H9 (cell line): Measurements from ENCODE around the gene SCN2B. TPM values are rescaled to one million over a fixed set of nuclear protein-coding genes. Genes with fewer than 3 reads are reported as not detected.
A peak's percentile ranks its signal among the peaks of the same experiment; 100 is the strongest.

ENCODE experiments used
- DNase-seq: peaks from one replicate; pipeline ENCODE4 v3.0.0-alpha.2; 2017
- H2AFZ ChIP-seq: one replicate; pipeline ENCODE4 v1.6.1; 2013; ENCODE audit warnings: mild to moderate bottlenecking, low read length, control low read depth, moderate library complexity
- H2AK5ac ChIP-seq: 2 replicates; pipeline ENCODE4 v1.6.1; 2013; ENCODE audit warnings: low read length, control low read depth, mixed read lengths; ENCODE audit not compliant: insufficient read length
- H2BK120ac ChIP-seq: one replicate; pipeline ENCODE4 v1.6.1; 2013; ENCODE audit warnings: low read depth, mild to moderate bottlenecking, low read length, control low read depth, inconsistent platforms; ENCODE audit not compliant: poor library complexity, severe bottlenecking
- H2BK12ac ChIP-seq: 2 replicates; pipeline ENCODE4 v1.6.1; 2013; ENCODE audit warnings: low read length, control low read depth, mixed read lengths, low read depth; ENCODE audit not compliant: insufficient read length
- H2BK15ac ChIP-seq: 2 replicates; pipeline ENCODE4 v1.6.1; 2013; ENCODE audit warnings: low read depth, low read length, control low read depth
- H2BK20ac ChIP-seq: one replicate; pipeline ENCODE4 v1.6.1; 2013; ENCODE audit warnings: low read depth, mild to moderate bottlenecking, low read length, control low read depth, inconsistent platforms; ENCODE audit not compliant: poor library complexity, severe bottlenecking
- H2BK5ac ChIP-seq: 2 replicates; pipeline ENCODE4 v1.6.1; 2013; ENCODE audit warnings: low read length, control low read depth, mixed read lengths; ENCODE audit not compliant: insufficient read length
- H3K14ac ChIP-seq: 2 replicates; pipeline ENCODE4 v1.6.1; 2013; ENCODE audit warnings: low read length, control low read depth; ENCODE audit not compliant: insufficient read depth
- H3K18ac ChIP-seq: 2 replicates; pipeline ENCODE4 v1.6.1; 2013; ENCODE audit warnings: low read depth, mild to moderate bottlenecking, mixed read lengths, low read length, control low read depth; ENCODE audit not compliant: insufficient read length
- H3K23ac ChIP-seq: 2 replicates; pipeline ENCODE4 v1.6.1; 2013; ENCODE audit warnings: low read length, control low read depth, mixed read lengths, low read depth; ENCODE audit not compliant: insufficient read length
- H3K23me2 ChIP-seq: 2 replicates; pipeline ENCODE4 v1.6.1; 2013; ENCODE audit warnings: low read depth, mild to moderate bottlenecking, mixed read lengths, low read length, control low read depth; ENCODE audit not compliant: insufficient read length, poor library complexity, severe bottlenecking
- H3K27ac ChIP-seq: 2 replicates; pipeline ENCODE4 v1.5.1; 2013; ENCODE audit warnings: low read length, control low read depth, mixed read lengths, low read depth; ENCODE audit not compliant: insufficient read length
- H3K27me3 ChIP-seq: 2 replicates; pipeline ENCODE4 v1.6.1; 2013; ENCODE audit warnings: low read length, control low read depth, inconsistent platforms; ENCODE audit not compliant: insufficient read depth
- H3K4ac ChIP-seq: 2 replicates; pipeline ENCODE4 v1.6.1; 2013; ENCODE audit warnings: low read depth, mild to moderate bottlenecking, control low read depth, inconsistent platforms, low read length, moderate library complexity
- H3K4me1 ChIP-seq: 2 replicates; pipeline ENCODE4 v1.6.1; 2013; ENCODE audit warnings: low read length, control low read depth, inconsistent platforms; ENCODE audit not compliant: insufficient read depth
- H3K4me2 ChIP-seq: 2 replicates; pipeline ENCODE4 v1.6.1; 2013; ENCODE audit warnings: low read length, control low read depth, mixed read lengths; ENCODE audit not compliant: insufficient read length, insufficient read depth
- H3K56ac ChIP-seq: 2 replicates; pipeline ENCODE4 v1.6.1; 2013; ENCODE audit warnings: low read depth, mild to moderate bottlenecking, mixed read lengths, low read length, control low read depth; ENCODE audit not compliant: insufficient read length
- H3K79me1 ChIP-seq: 2 replicates; pipeline ENCODE4 v1.6.1; 2013; ENCODE audit warnings: low read depth, mild to moderate bottlenecking, moderate library complexity, low read length, control low read depth, inconsistent platforms; ENCODE audit not compliant: insufficient read depth, poor library complexity, severe bottlenecking
- H3K79me2 ChIP-seq: 2 replicates; pipeline ENCODE4 v1.6.1; 2013; ENCODE audit warnings: low read length, control low read depth, inconsistent platforms; ENCODE audit not compliant: insufficient read depth
- H3K9ac ChIP-seq: 2 replicates; pipeline ENCODE4 v1.6.1; 2013; ENCODE audit warnings: low read length, control low read depth, mixed read lengths; ENCODE audit not compliant: insufficient read length; ENCODE audit errors: extremely low read depth
- H3K9me3 ChIP-seq: one replicate; pipeline ENCODE4 v1.6.1; 2013; ENCODE audit warnings: low read depth, low read length, inconsistent platforms; ENCODE audit not compliant: control insufficient read depth
- H3T11ph ChIP-seq: one replicate; pipeline ENCODE4 v1.6.1; 2013; ENCODE audit warnings: mild to moderate bottlenecking, low read length, control low read depth, inconsistent platforms
- H4K20me1 ChIP-seq: one replicate; pipeline ENCODE4 v1.6.1; 2013; ENCODE audit not compliant: control insufficient read depth, insufficient read length, insufficient read depth
- H4K5ac ChIP-seq: 2 replicates; pipeline ENCODE4 v1.6.1; 2013; ENCODE audit warnings: low read depth, mild to moderate bottlenecking, mixed read lengths, low read length, control low read depth; ENCODE audit not compliant: insufficient read length
- H4K8ac ChIP-seq: replicated peaks from 2 replicates; pipeline ENCODE4 v1.6.1; 2013; ENCODE audit warnings: low read length, control low read depth, mixed read lengths, low read depth; ENCODE audit not compliant: insufficient read length
- H4K91ac ChIP-seq: 2 replicates; pipeline ENCODE4 v1.6.1; 2013; ENCODE audit warnings: low read depth, mild to moderate bottlenecking, moderate library complexity, mixed read lengths, low read length, control low read depth; ENCODE audit not compliant: insufficient read length
- H3K27ac Mint-ChIP-seq, 3 experiments: 2 replicates in 2 of 3; 3 replicates in 1 of 3; pipeline ENCODE4 v1.8.0; 2020 to 2021; ENCODE audit warnings: mixed read lengths in 3 of 3, mild to moderate bottlenecking in 1 of 3, moderate library complexity in 1 of 3
- H3K27me3 Mint-ChIP-seq: 2 replicates; pipeline ENCODE4 v1.8.0; 2021; ENCODE audit warnings: low read depth, mild to moderate bottlenecking, moderate library complexity, mixed read lengths
- H3K36me3 Mint-ChIP-seq, 3 experiments: 2 replicates in 2 of 3; 3 replicates in 1 of 3; pipeline ENCODE4 v1.8.0; 2020 to 2021; ENCODE audit warnings: low read depth in 3 of 3, mixed read lengths in 3 of 3; ENCODE audit not compliant: insufficient read depth in 1 of 3
- H3K4me1 Mint-ChIP-seq, 2 experiments: 2 replicates each; pipeline ENCODE4 v1.8.0; 2020; ENCODE audit warnings: mixed read lengths in 2 of 2
- H3K4me3 Mint-ChIP-seq, 2 experiments: 2 replicates in 1 of 2; 3 replicates in 1 of 2; pipeline ENCODE4 v1.8.0; 2020 to 2021; ENCODE audit warnings: mild to moderate bottlenecking in 2 of 2, mixed read lengths in 2 of 2, moderate library complexity in 1 of 2
- H3K9me3 Mint-ChIP-seq, 2 experiments: 2 replicates in 1 of 2; 3 replicates in 1 of 2; pipeline ENCODE4 v1.8.0; 2020; ENCODE audit warnings: mild to moderate bottlenecking in 2 of 2, mixed read lengths in 2 of 2, moderate library complexity in 1 of 2
- CTCF ChIP-seq: fragments of 200-600 bp; sonication (generic); conservative IDR thresholded peaks from 3 replicates; pipeline ENCODE4 v1.8.0; 2021; ENCODE audit warnings: antibody characterized with exemption, mild to moderate bottlenecking
- WGBS: extraction: QIAGEN DNeasy Blood & Tissue Kit; methylation state at CpG from one replicate; pipeline ENCODE4 v1.1.7; 2013; ENCODE audit warnings: missing lambda C conversion rate, low lambda C conversion rate, mixed read lengths; ENCODE audit not compliant: insufficient read length; ENCODE audit errors: extremely low coverage; 5-methylcytosine and 5-hydroxymethylcytosine counted together
- total RNA-seq: library from RNA; stranded (reverse); gene quantifications from 2 replicates; pipeline ENCODE4 v1.2.1, GENCODE V29; 2021

Gene SCN2B
- total RNA-seq, 1 experiment from 2014 or later = not detected

- H4K91ac ChIP-seq = no peak overlapping the region
- H3K56ac ChIP-seq = no peak overlapping the region
- peak overlapping the region; percentile 83 for H2AFZ ChIP-seq
- WGBS = no CpG with 5 or more reads among the region's 9 CpGs
- Mint-ChIP-seq H3K27ac (no peak overlapping the region), H3K4me3 (no peak overlapping the region), H3K36me3 (no peaks in the 10 kb centered on the region), H3K9me3 (no peaks in the 10 kb centered on the region; a peak in 1 of 5 replicates), H3K27me3 (peaks cover 10% of the 10 kb centered on the region), H3K4me1 (peaks cover 38 to 39% of the 10 kb centered on the region in 2 experiments)
- H3K9me3 ChIP-seq = no peaks in the 10 kb centered on the region
- TF ChIP-seq CTCF = peak; percentile 83
- H3K79me1 ChIP-seq = no peaks in the 10 kb centered on the region
- no peak overlapping the region for H4K5ac ChIP-seq
- no peak overlapping the region for H4K8ac ChIP-seq
- H3K27me3 ChIP-seq = no peaks in the 10 kb centered on the region
- no peak overlapping the region for H2BK120ac ChIP-seq
- no peak overlapping the region for H3T11ph ChIP-seq
- H3K23me2 ChIP-seq = no peaks in the 10 kb centered on the region
- no peak overlapping the region for H2BK15ac ChIP-seq
- no peaks in the 10 kb centered on the region for H4K20me1 ChIP-seq
- no peak overlapping the region for H2BK12ac ChIP-seq
- H2AK5ac ChIP-seq = no peak overlapping the region
- H3K9ac ChIP-seq = no peak overlapping the region
- H3K4me1 ChIP-seq = no peaks in the 10 kb centered on the region
- H3K4ac ChIP-seq = no peak overlapping the region
- H3K14ac ChIP-seq = no peak overlapping the region
- H3K23ac ChIP-seq = no peak overlapping the region
- H3K27ac ChIP-seq = no peak overlapping the region
- no peak overlapping the region for H2BK20ac ChIP-seq
- peak; percentile 77 for DNase-seq
- no peaks in the 10 kb centered on the region for H3K79me2 ChIP-seq
- H3K18ac ChIP-seq = no peak overlapping the region
- H3K4me2 ChIP-seq = no peak overlapping the region
- H2BK5ac ChIP-seq = no peak overlapping the region
These were observed 21.9 kb upstream of the SCN2B start for GRCh38 chr11:118198370-118198769.
